ENCODE data around the gene DEPDC5. TPM values are rescaled to one million over a fixed set of nuclear protein-coding genes. Genes with fewer than 3 reads are reported as not detected.

The DEPDC5 gene
- total RNA-seq, 4 donors from 2014 or later = 11.7 to 15.4 (median 13.3) TPM

- no peak for TF ChIP-seq POLR2A (IDR thresholded peaks at IDR 0.05)
- TF ChIP-seq CTCF (IDR thresholded peaks at IDR 0.05) = no peak
- no peak overlapping the region for H3K4me3 ChIP-seq (ENCODE audit: low read depth, poor library complexity, severe bottlenecking)
- DNase-seq (ENCODE audit: low spot score in 2 of 2) = no peak
- intact Hi-C loops (cut with DNase I; ENCODE audit: low total_unique reads) = no loop called here
- 97 to 98% methylated on average over 4 of the region's 4 CpGs for WGBS, 2 donors
Measured at GRCh38 chr22:31816750-31817149, 62.9 kb downstream of the DEPDC5 start.

GRCh38 chr22:31818481-31819392 lies 64.9 kb downstream of the DEPDC5 start:
- no peak for DNase-seq (ENCODE audit: low spot score in 2 of 2)
- intact Hi-C loops (cut with DNase I; ENCODE audit: low total_unique reads) = no loop called here
- 73 to 77% methylated on average over 10 of the region's 10 CpGs for WGBS, 2 donors
- no peak overlapping the region for H3K4me3 ChIP-seq (ENCODE audit: low read depth, poor library complexity, severe bottlenecking)
- TF ChIP-seq POLR2A (IDR thresholded peaks at IDR 0.05) (no peak), CTCF (IDR thresholded peaks at IDR 0.05) (no peak)

- no peak for TF ChIP-seq POLR2A (IDR thresholded peaks at IDR 0.05)
- no peak for TF ChIP-seq CTCF (IDR thresholded peaks at IDR 0.05)
- WGBS, 2 donors = 78 to 87% methylated on average over 3 of the region's 3 CpGs
- intact Hi-C loops (cut with DNase I; ENCODE audit: low total_unique reads) = no loop called here
Measured at GRCh38 chr22:31820655-31821054, 66.8 kb downstream of the DEPDC5 start.

GRCh38 chr22:31821572-31821971 lies 67.8 kb downstream of the DEPDC5 start:
- WGBS, 2 donors = 78 to 82% methylated on average over 1 of the region's 1 CpG

More at GRCh38 chr22:31820655-31821054, 66.8 kb downstream of the DEPDC5 start:
- no peak overlapping the region for H3K4me3 ChIP-seq (ENCODE audit: low read depth, poor library complexity, severe bottlenecking)
- DNase-seq (ENCODE audit: low spot score in 2 of 2) = no peak

GRCh38 chr22:31822523-31822922 lies 68.7 kb downstream of the DEPDC5 start:
- intact Hi-C loops (cut with DNase I; ENCODE audit: low total_unique reads) = no loop called here
- no peak for TF ChIP-seq CTCF (IDR thresholded peaks at IDR 0.05)
- TF ChIP-seq POLR2A (IDR thresholded peaks at IDR 0.05) = no peak
- no peak for DNase-seq (ENCODE audit: low spot score in 2 of 2)
- WGBS, 2 donors = 92 to 98% methylated on average over 4 of the region's 4 CpGs
- H3K4me3 ChIP-seq (ENCODE audit: low read depth, poor library complexity, severe bottlenecking) = no peak overlapping the region

More at GRCh38 chr22:31821572-31821971, 67.8 kb downstream of the DEPDC5 start:
- TF ChIP-seq CTCF (IDR thresholded peaks at IDR 0.05) (no peak), POLR2A (IDR thresholded peaks at IDR 0.05) (no peak)
- intact Hi-C loops (cut with DNase I; ENCODE audit: low total_unique reads) = no loop called here
- DNase-seq (ENCODE audit: low spot score in 2 of 2) = no peak
- no peak overlapping the region for H3K4me3 ChIP-seq (ENCODE audit: low read depth, poor library complexity, severe bottlenecking)
